Peyer's patch (tissue), 4 donors: ENCODE results near the gene EFL1. TPM values are rescaled to one million over a fixed set of nuclear protein-coding genes. Genes with fewer than 3 reads are reported as not detected.
"Not testable (repeated sequence)": the region's sequence is repeated elsewhere in the genome, so short reads cannot be mapped to it uniquely, and the experiment has no call there.

Experiments used
- DNase-seq, 3 donors: peaks; one replicate each; pipeline ENCODE4 v3.0.0-alpha.2; 2017 to 2019
- H3K27ac ChIP-seq, 4 donors: fragments of 200-600 bp; sonication (generic); one replicate each; pipeline ENCODE4 v1.5.1; 2016 to 2019
- H3K27me3 ChIP-seq, 2 donors: fragments of 200-600 bp; sonication (generic); one replicate each; pipeline ENCODE4 v1.5.1; 2019
- H3K36me3 ChIP-seq, 3 donors: fragments of 200-600 bp; sonication (generic); one replicate each; pipeline ENCODE4 v1.5.1; 2016 to 2019
- H3K4me1 ChIP-seq, 4 donors: fragments of 200-600 bp; sonication (generic); one replicate each; pipeline ENCODE4 v1.5.1; 2016 to 2019
- H3K4me3 ChIP-seq, 4 donors: fragments of 200-600 bp; sonication (generic); 1 replicate in 3 of 4; 2 replicates in 1 of 4; pipeline ENCODE4 v1.5.1; 2016 to 2019; ENCODE audit warnings: mild to moderate bottlenecking in 1 of 4
- H3K9me3 ChIP-seq, 4 donors: fragments of 200-600 bp; sonication (generic); one replicate each; pipeline ENCODE4 v1.5.1; 2016 to 2019; ENCODE audit warnings: mild to moderate bottlenecking in 1 of 4
- CTCF ChIP-seq, 6 experiments: fragments of 450-650 bp in 4 of 6; fragments of 200-600 bp in 2 of 6; sonication (generic) in 1 of 6; IDR thresholded peaks; one replicate each; pipeline ENCODE4 v1.5.1; 2017 to 2019; ENCODE audit warnings: antibody characterized with exemption in 6 of 6, mild to moderate bottlenecking in 3 of 6, moderate library complexity in 1 of 6
- POLR2A ChIP-seq, 2 donors: fragments of 450-650 bp; IDR thresholded peaks; one replicate each; pipeline ENCODE4 v1.5.1; 2017; ENCODE audit warnings: antibody characterized with exemption in 2 of 2, mild to moderate bottlenecking in 2 of 2, moderate library complexity in 2 of 2
- total RNA-seq, 4 donors: library from RNA; depleted of rRNA; stranded (reverse); fragments of >200 nt; gene quantifications; one replicate each; pipeline ENCODE4 v1.1.0, GENCODE V29; 2016

Gene EFL1
- total RNA-seq, 4 donors from 2014 or later, result 32.2 to 43.9 (median 40.0) TPM

GRCh38 chr15:82304778-82305090 is 42.2 kb upstream of the EFL1 start:
- no peaks in the 10 kb centered on the region for H3K36me3 ChIP-seq
- H3K4me3 ChIP-seq, result no peak overlapping the region
- no peaks in the 10 kb centered on the region for H3K4me1 ChIP-seq
- H3K9me3 ChIP-seq, result no peaks in the 10 kb centered on the region
- TF ChIP-seq CTCF (IDR thresholded peaks at IDR 0.05) (no peak), POLR2A (IDR thresholded peaks at IDR 0.05) (no peak)
- H3K27ac ChIP-seq, result no peak overlapping the region
- no peak for DNase-seq
- H3K27me3 ChIP-seq, result no peaks in the 10 kb centered on the region

- no peaks in the 10 kb centered on the region for H3K4me1 ChIP-seq
- H3K27ac ChIP-seq, result no peak overlapping the region
- H3K4me3 ChIP-seq, result no peak overlapping the region
- DNase-seq, result no peak
- no peaks in the 10 kb centered on the region for H3K36me3 ChIP-seq
- H3K27me3 ChIP-seq, result no peaks in the 10 kb centered on the region
- H3K9me3 ChIP-seq, result no peaks in the 10 kb centered on the region
- TF ChIP-seq CTCF (IDR thresholded peaks at IDR 0.05) (no peak), POLR2A (IDR thresholded peaks at IDR 0.05) (no peak)
Measured at GRCh38 chr15:82303956-82304777, 41.6 kb upstream of the EFL1 start.

- TF ChIP-seq CTCF (IDR thresholded peaks at IDR 0.05) (no peak), POLR2A (IDR thresholded peaks at IDR 0.05) (no peak)
- H3K4me1 ChIP-seq, result peaks cover 0 to 5% (median 0%) of the 10 kb centered on the region in 4 donors
Measured at GRCh38 chr15:82301296-82302016, 38.9 kb upstream of the EFL1 start.

GRCh38 chr15:82300883-82301282 is 38.3 kb upstream of the EFL1 start:
- no peaks in the 10 kb centered on the region for H3K36me3 ChIP-seq
- no peak overlapping the region for H3K27ac ChIP-seq
- no peak overlapping the region for H3K4me3 ChIP-seq
- peaks cover 0 to 5% (median 0%) of the 10 kb centered on the region in 4 donors for H3K4me1 ChIP-seq
- no peaks in the 10 kb centered on the region for H3K9me3 ChIP-seq
- no peak for DNase-seq
- no peak for TF ChIP-seq POLR2A (IDR thresholded peaks at IDR 0.05)
- TF ChIP-seq CTCF (IDR thresholded peaks at IDR 0.05), result no peak
- no peaks in the 10 kb centered on the region for H3K27me3 ChIP-seq

More at GRCh38 chr15:82301296-82302016, 38.9 kb upstream of the EFL1 start:
- no peak overlapping the region for H3K27ac ChIP-seq
- no peak overlapping the region for H3K4me3 ChIP-seq
- H3K36me3 ChIP-seq, result no peaks in the 10 kb centered on the region
- no peaks in the 10 kb centered on the region for H3K9me3 ChIP-seq
- no peaks in the 10 kb centered on the region for H3K27me3 ChIP-seq
- DNase-seq, result no peak

- not testable (repeated sequence) for H3K9me3 ChIP-seq, H3K4me1 ChIP-seq, H3K27me3 ChIP-seq, H3K27ac ChIP-seq, H3K36me3 ChIP-seq, H3K4me3 ChIP-seq, DNase-seq
Measured at GRCh38 chr15:82300326-82300725, 37.8 kb upstream of the EFL1 start.

- not testable (repeated sequence) for H3K4me1 ChIP-seq, H3K4me3 ChIP-seq, H3K27me3 ChIP-seq, H3K27ac ChIP-seq, H3K9me3 ChIP-seq, H3K36me3 ChIP-seq, DNase-seq
Measured at GRCh38 chr15:82299511-82299914, 37.0 kb upstream of the EFL1 start.
